ENCODE data around the gene AMOT.

The AMOT gene

GRCh38 chrX:112757946-112758345, 82.7 kb downstream of the AMOT start:
- no peaks in the 10 kb centered on the region for H3K36me3 ChIP-seq (ENCODE audit: control insufficient read depth, insufficient read depth, low read length)
- no peak overlapping the region for H2AFZ ChIP-seq
- H3K27ac ChIP-seq = no peak overlapping the region
- H3K4me3 ChIP-seq (ENCODE audit: low read depth, low read length) = no peak overlapping the region
- H3K4me2 ChIP-seq (ENCODE audit: low read length) = no peak overlapping the region
- H3K4me1 ChIP-seq = no peaks in the 10 kb centered on the region
- H3K27me3 ChIP-seq (ENCODE audit: control insufficient read depth, insufficient read depth, low read length) = no peaks in the 10 kb centered on the region
- TF ChIP-seq CTCF (IDR thresholded peaks at IDR 0.05) = no peak
- H3K79me2 ChIP-seq = no peaks in the 10 kb centered on the region
- H3K9me3 ChIP-seq (ENCODE audit: control insufficient read depth, low read length) = no peaks in the 10 kb centered on the region
- H3K9ac ChIP-seq = no peak overlapping the region

- Histone ChIP-seq H3K9me3 (ENCODE audit: control insufficient read depth, low read length) (no peaks in the 10 kb centered on the region), H3K4me3 (ENCODE audit: low read depth, low read length) (no peak overlapping the region), H3K79me2 (no peaks in the 10 kb centered on the region), H3K27ac (no peak overlapping the region), H3K4me2 (ENCODE audit: low read length) (no peak overlapping the region), H3K9ac (no peak overlapping the region), H3K36me3 (ENCODE audit: control insufficient read depth, insufficient read depth, low read length) (no peaks in the 10 kb centered on the region), H3K27me3 (ENCODE audit: control insufficient read depth, insufficient read depth, low read length) (no peaks in the 10 kb centered on the region), H2AFZ (no peak overlapping the region), H3K4me1 (no peaks in the 10 kb centered on the region)
- no peak for TF ChIP-seq CTCF (IDR thresholded peaks at IDR 0.05)
Measured at GRCh38 chrX:112753116-112753515, 87.5 kb downstream of the AMOT start.

- no peak overlapping the region for H3K4me2 ChIP-seq (ENCODE audit: low read length)
- no peak overlapping the region for H3K9ac ChIP-seq
- H3K4me3 ChIP-seq (ENCODE audit: low read depth, low read length) = no peak overlapping the region
- no peak overlapping the region for H2AFZ ChIP-seq
- H3K79me2 ChIP-seq = no peaks in the 10 kb centered on the region
- H3K36me3 ChIP-seq (ENCODE audit: control insufficient read depth, insufficient read depth, low read length) = no peaks in the 10 kb centered on the region
- H3K4me1 ChIP-seq = no peaks in the 10 kb centered on the region
- no peaks in the 10 kb centered on the region for H3K27me3 ChIP-seq (ENCODE audit: control insufficient read depth, insufficient read depth, low read length)
- no peak overlapping the region for H3K27ac ChIP-seq
- H3K9me3 ChIP-seq (ENCODE audit: control insufficient read depth, low read length) = no peaks in the 10 kb centered on the region
- TF ChIP-seq CTCF (IDR thresholded peaks at IDR 0.05) = no peak
Measured at GRCh38 chrX:112751076-112751475, 89.6 kb downstream of the AMOT start.

- Histone ChIP-seq H3K9me3 (ENCODE audit: control insufficient read depth, low read length) (no peaks in the 10 kb centered on the region), H3K4me1 (no peaks in the 10 kb centered on the region), H3K27ac (no peak overlapping the region), H2AFZ (no peak overlapping the region), H3K9ac (no peak overlapping the region), H3K36me3 (ENCODE audit: control insufficient read depth, insufficient read depth, low read length) (no peaks in the 10 kb centered on the region), H3K4me2 (ENCODE audit: low read length) (no peak overlapping the region), H3K4me3 (ENCODE audit: low read depth, low read length) (no peak overlapping the region), H3K79me2 (no peaks in the 10 kb centered on the region), H3K27me3 (ENCODE audit: control insufficient read depth, insufficient read depth, low read length) (no peaks in the 10 kb centered on the region)
- TF ChIP-seq CTCF (IDR thresholded peaks at IDR 0.05) = no peak
Measured at GRCh38 chrX:112746812-112747595, 93.6 kb downstream of the AMOT start.

All from parathyroid adenoma (tissue), 2 donors.